GM21576 (cell line): ENCODE measurements around the gene RASGRF2.

Experiments
- ATAC-seq: cut with Tn5 transposase; IDR thresholded peaks from one replicate; pipeline ENCODE4 v1.9.1; 2021; ENCODE audit warnings: mild to moderate bottlenecking, moderate library complexity; ENCODE audit not compliant: unreplicated experiment

The RASGRF2 gene

DNA sequence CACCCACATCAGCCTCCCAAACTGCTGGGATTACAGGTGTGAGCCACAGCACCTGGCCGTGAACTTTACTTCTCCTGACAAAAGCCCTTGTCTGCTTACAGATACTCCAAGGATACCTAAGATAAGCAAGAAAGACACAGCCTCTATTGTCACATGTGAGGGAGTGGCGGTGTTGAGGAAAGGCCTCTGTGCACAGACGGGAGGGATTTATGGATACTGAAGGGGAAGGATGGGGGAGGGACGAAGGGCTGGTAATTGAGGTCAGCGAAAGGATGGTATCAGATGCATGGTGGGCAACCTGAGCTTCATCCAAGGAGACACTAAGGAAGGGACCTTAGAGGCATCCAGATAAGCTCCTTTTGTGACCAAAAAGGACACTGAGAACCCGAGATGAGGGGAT lies 206.3 kb downstream of the RASGRF2 start:
- ATAC-seq = no peak

GRCh38 chr5:81167078-81167477 lies 206.9 kb downstream of the RASGRF2 start:
- ATAC-seq = no peak

DNA sequence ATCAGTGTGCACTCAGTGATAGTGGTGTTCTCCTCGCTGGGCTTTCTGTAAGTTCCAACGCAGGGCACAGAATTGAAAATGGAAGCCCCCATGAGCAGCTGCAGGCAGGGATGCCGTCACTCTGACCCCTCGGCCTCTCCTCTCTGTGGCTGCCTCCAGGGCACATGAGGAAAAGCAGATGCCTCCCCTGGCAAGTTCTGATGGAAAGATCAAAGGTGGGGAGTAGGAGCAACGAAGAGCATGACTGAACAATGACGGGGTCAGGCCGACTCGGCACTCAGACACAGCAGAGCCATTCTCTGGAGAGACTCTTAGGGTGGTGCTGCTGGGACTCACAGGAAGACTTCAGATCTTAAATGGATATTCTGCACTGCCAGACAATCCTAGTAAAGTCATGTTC lies 207.4 kb downstream of the RASGRF2 start:
- no peak for ATAC-seq

DNA sequence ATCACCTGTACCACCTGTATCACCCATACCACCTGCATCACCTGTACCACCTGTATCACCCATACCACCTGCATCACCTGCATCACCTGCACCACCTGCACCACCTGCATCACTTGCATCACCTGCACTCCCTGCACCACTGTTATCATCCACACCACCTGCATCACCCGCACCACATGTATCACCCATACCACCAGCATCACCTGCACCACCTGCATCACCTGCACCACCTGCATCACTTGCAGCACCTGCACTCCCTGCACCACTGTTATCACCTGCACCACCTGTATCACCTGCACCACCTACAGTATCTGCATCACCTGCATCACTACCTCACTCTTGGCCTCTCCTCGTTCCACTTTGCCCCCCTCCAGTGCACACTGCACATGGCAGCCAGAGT lies 209.8 kb downstream of the RASGRF2 start:
- ATAC-seq = no peak

DNA sequence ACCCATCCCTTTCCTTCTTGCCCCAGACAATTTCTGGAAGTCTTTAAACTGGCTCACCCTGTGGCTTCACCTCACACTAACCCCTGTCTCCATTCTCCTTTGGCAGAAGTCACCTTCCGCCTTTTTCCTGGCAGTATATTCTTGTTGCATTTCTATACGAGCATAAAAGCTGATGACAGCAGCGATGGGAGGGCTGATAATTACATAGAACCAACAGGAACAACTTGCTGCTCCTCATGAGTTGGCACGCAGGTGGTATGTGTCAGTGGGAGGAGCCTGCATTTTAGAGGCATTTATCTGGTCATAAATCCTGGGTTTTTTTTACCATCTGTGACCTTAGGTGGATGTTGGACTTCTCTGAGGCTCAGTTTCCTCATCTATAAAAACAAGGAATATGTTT lies 211.6 kb downstream of the RASGRF2 start:
- no peak for ATAC-seq

GRCh38 chr5:81172710-81173109 lies 212.5 kb downstream of the RASGRF2 start:
- ATAC-seq = no peak

DNA sequence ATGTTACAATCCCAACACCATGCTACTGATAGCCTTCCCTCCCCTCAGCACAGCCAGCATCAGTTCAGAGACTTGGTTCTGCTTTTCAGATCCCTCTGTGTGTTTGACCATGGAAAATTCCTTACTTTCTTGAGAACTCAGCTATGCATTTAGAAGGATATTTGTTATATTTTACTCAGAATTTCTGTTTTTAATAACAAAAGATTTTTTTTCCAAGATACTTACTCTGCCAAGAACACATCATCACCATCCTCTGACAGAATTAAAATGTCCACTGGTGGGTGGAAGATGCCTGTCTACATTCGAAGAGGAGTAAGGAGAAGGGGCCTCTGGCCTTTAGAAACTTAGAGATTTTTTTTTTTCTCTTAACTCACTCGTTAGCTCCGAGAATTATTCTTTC lies 216.9 kb downstream of the RASGRF2 start:
- no peak for ATAC-seq

DNA sequence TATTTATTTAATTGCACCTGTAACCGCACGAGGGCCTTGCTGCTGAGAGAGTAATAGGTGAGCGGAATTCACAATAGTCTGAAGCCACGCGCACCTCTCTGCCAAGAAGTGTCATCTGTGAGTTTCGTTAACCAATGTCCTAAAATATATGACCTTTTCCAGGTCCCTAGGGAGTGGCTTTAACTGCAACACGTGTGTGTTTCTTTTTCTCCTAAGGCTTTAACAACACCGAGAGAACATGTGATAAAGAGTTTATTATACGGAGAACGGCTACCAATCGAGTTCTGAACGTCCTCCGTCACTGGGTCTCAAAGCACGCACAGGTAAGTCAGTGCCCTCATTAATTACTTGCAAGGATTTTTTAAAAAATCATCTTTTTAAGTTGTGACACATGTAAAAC lies 219.8 kb downstream of the RASGRF2 start:
- no peak for ATAC-seq

DNA sequence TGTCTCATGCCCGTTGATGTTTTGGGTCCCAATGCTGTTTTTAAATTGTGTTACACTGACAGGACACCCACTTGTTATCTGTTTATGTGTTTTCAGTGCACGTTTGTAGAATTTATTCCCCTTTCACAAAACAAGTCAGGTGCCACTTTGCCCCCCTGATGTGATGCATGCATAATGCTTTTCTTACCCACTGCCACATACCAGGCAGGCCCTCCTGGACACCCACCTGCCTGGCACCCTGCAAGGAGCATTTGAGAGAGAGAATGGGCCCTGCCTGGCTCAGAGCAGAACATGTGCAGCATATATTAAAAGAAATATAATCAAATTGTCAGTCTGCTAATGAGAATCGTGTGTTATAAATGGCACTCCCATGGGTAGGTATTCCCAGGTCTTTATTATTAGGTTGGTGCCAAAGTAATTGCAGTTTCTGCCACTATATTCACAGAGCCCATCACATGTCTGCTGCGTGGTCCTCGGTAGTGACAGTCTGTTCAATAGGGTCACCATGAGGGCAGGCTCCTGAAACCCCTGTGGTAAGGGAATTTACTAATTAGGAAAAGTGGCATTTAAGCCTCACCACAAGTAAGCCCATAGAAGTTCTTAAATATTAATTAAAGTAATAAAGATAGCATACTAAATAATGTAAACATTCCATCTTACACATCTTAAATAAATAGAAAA lies 220.8 kb downstream of the RASGRF2 start:
- no peak for ATAC-seq

DNA sequence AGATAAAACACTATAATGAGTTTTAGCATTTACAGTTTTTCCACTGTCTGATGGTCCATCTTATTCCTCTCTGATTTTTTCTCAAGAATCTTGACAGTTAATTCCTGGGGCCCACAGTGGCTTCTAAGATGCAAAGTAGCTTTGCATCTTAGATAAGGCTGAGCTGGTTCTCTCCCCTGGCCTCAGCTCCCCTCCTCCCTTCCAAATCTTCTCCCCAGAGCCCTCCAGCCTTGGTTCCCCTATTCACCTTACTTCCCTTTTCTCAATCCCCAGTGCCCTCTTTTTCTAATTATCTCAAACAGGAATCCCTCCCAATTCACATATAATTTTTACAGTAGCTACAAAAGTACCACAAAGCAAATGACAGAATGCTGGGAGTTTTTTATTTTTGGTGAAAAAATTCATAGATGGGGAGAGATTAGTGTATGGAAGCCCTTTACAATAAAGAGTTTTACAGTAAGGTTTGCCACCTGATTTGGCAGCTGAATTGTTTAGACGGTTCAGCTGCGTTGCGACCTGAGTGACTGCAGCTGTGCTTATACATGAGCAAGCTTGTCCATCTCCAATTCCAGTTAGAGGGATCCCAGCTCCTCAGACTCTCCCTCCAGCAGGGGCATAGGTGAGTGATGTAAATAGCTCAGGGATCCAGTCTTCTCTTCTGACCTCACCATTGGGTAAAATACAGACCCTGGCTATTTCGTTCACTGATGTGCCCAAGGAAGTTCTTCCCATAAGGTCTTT lies 221.6 kb downstream of the RASGRF2 start:
- ATAC-seq = no peak

DNA sequence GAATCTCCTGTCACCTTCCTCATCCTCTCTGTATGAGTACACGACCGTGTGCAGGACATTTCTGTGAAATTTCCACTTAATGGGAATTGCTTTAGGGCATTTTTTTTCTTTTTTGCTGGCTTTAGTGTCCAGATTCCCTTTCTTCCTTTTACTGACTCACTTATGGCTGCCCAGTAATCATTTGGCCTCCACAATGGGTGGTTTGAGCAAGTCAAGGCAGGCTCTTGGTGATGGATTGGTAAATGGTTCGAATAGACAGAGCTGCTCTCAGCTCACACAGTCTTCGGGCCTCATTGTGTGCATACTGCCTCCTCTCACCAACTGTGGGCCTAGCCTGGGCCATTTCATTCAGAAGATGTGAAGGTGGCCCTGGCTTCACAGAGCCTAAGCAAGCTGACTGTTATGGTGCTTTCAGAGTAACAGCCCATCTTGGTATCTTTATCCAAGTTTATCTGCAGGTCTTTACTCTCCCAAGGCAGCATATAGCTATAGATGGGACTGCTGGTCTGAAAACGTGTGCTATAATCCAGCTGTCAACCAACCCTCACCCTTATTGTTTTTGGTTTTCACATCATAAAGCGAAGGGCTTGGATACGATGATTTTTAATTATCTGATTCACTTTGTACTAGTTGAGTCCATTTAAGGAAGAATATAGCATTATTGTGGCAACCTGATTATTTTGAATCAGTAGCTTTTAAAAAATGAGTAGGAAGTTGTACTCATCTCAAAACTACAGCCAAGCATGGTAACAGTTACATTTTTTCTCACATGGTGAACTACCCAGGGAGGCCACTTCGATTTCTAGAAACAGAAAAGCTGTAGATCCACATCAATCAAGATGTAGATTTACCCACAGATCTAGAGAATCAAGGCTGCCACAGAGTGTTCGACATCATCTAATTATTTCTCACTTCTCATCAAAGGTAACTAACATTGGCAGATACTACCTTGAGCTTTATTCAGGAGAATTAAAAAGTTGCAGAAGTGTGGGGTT lies 222.5 kb downstream of the RASGRF2 start:
- no peak for ATAC-seq

DNA sequence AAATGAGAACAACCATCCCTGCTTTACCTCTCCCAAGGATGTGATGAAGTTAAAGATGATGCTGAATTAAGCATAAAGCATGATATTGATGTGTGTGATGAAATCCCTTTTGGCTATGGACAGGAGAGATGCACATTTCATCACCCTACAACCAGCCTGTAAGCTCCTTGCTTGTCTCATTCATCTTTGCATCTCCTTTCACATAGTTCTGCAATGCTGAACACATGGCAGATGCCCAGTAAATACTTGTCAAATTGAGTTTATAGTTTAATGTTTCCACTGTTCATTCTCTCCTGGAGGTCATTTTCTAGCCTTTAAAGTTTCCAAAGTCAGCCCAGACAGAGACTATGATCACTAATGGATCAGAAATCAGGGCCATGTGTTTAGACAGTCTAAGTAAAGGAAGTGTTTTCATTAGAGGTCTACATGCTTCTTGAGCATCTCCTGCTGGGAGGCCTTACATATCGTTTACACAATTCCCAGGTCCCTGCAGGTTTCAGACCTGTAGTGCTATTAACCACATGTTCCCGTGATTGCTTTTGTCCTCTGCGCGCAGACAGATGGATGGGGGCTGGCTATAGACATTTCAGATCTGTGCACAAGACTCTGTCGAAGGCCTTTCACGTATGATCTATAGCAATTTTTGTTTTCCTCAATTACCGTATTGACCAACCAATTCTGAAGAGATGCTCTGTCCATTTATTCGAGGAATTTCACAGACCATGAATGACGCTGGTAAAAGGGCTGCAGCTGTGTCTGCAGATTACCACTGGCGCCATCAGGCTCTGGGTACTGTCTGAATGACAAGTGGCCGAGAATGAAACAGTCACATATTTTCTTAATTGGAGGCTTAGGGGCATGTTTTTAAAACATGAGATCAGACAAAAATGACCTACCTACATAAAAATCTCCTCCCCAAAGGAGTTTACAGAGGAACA lies 223.9 kb downstream of the RASGRF2 start:
- ATAC-seq = no peak

GRCh38 chr5:81184749-81185110 lies 224.6 kb downstream of the RASGRF2 start:
- no peak for ATAC-seq

GRCh38 chr5:81187885-81188284 lies 227.7 kb downstream of the RASGRF2 start:
- ATAC-seq = no peak

DNA sequence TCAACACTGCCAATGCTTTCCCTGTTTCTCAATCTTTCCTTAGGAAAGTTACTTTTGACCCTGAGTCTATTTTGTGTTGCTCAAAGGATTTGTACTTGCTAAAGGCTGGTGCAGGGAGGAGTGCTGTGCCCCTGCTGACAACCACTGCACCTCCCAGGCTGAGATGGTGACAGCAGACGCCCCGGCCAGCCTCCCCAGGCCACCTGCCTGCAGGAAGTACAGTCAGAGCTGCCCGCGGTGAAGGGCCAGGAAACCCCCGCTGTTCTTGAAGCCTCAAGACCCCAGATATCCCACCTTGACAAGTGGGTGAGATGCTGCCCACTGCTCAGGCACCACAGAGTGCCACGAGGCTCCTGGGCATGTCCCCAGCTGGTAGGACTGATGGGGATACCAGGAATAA lies 228.8 kb downstream of the RASGRF2 start:
- no peak for ATAC-seq

GRCh38 chr5:81189875-81190498 lies 229.8 kb downstream of the RASGRF2 start:
- ATAC-seq = no peak

- no peak for ATAC-seq
Measured at GRCh38 chr5:81191726-81192372, 231.7 kb downstream of the RASGRF2 start.

DNA sequence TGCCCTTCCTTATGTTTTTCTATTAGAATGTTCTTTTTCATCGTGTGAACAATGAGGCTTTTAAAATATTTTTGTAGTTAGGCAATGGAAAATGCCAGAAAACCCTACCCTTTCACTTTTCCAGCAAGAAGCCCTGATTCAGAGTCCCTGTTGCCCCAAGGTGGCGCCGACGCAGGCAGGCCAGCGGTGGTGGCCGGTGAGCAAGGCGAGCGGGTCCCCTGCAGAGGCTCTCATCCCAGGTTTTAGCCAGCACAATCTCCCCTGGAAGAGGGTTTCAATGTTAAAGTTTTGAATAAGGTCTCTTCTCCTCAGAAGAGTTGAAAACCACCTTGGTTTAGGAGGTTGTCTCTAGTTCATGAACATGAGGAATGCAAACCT lies 232.2 kb downstream of the RASGRF2 start:
- ATAC-seq = no peak

DNA sequence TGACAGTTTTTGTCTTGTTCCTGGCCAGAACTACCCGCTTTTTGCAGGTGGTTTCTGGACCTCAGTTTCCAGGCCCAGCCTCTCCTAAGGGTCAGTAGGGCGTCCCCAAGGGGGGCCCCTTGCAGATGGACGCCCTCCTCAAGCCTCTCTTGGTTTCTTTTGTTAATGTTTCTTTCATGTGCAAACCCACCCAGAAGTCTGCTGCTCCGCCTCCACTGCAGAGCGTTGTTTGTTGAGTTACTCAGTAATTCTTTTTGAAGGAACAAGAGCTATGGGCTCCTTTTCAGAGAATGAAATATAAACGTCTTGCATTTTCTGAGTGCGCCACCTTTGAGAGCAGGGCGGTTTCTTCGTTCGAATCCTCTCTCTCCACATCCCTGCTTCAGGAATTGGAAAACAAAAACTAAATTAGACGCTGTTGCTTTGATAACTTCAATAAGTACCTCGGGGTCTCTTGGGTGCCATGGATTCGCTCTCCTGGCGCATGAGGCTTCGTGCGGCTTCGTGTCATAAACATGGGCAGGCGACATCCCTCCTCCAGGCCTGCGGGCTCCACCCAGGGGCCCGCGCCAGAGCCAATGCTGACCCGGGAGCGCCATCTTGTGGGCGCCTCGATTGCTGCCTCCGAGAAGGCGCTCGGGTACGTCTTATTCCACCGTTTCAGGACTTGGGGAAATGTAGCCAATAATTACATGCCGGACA lies 234.6 kb downstream of the RASGRF2 start:
- peak; percentile 90 for ATAC-seq
